IPS-18c (cell line): ENCODE results near the gene DEFB123.

Experiments used
- H3K4me3 ChIP-seq: 2 replicates; pipeline ENCODE4 v1.7.0; 2013; ENCODE audit warnings: low read depth, mild to moderate bottlenecking, low read length, moderate library complexity; ENCODE audit not compliant: insufficient read depth
- H3K9me3 ChIP-seq: one replicate; pipeline ENCODE4 v1.6.1; 2013; ENCODE audit warnings: mild to moderate bottlenecking, low read length, moderate library complexity; ENCODE audit not compliant: control insufficient read depth, insufficient read depth

DEFB123 gene

DNA sequence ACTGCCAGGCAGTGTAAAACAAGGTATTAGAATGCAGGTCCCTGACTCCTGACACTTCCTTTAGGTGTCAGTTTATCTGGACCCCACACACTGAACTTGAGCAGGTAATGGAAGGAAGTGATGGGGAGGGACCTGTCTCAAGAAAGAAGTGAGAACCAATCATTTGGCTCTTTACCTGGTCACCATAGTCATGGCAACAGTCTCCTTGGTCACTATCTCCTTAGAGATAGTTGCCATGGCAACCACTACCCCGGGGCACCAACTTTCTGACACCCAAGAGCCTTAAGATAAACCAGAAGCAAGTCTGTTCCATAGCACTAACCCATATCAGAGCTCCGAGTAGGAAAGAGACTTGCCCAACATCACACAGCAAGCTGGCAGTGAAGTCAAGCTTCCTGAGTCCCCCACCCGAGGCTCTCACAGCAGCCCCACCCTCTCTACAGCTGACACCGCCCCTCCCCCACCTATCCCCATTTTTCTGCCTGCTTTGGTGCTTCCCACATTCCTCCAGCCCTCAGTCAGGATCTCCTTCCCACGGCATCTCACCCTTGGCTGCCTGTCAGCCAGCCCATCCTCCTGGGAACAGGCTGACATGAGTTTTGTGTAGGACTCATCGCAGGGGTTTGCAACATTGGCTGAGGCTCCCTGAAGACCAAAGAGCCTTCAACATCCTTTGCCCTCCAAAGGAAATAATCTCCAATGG lies 57.6 kb downstream of the DEFB123 start:
- no peaks in the 10 kb centered on the region for H3K9me3 ChIP-seq

More for the DNA sequence above, 57.6 kb downstream of the DEFB123 start:
- no peak overlapping the region for H3K4me3 ChIP-seq
